Fibroblast of lung (primary cell): ENCODE measurements around the gene PGPEP1. TPM values are rescaled to one million over a fixed set of nuclear protein-coding genes. Genes with fewer than 3 reads are reported as not detected.

ENCODE experiments used
- DNase-seq, 2 donors: peaks; one replicate each; pipeline versions ENCODE4 v3.0.0 to v3.0.0-alpha.2; 2010; ENCODE audit warnings: low read depth in 2 of 2
- H2AFZ ChIP-seq: 2 replicates; pipeline ENCODE4 v1.5.1; 2012; ENCODE audit warnings: low read length, control low read depth, inconsistent platforms
- H3K27ac ChIP-seq: 2 replicates; pipeline ENCODE4 v1.5.1; 2011; ENCODE audit warnings: low read length, control low read depth; ENCODE audit not compliant: insufficient read depth
- H3K27me3 ChIP-seq: 2 replicates; pipeline ENCODE4 v1.5.1; 2011; ENCODE audit warnings: mild to moderate bottlenecking, low read length; ENCODE audit not compliant: control insufficient read depth, insufficient read depth
- H3K36me3 ChIP-seq: 2 replicates; pipeline ENCODE4 v1.5.1; 2011; ENCODE audit warnings: low read length; ENCODE audit not compliant: control insufficient read depth, insufficient read depth
- H3K4me1 ChIP-seq: 2 replicates; pipeline ENCODE4 v1.5.1; 2011; ENCODE audit warnings: low read length; ENCODE audit not compliant: control insufficient read depth, insufficient read depth; ENCODE audit errors: extremely low read depth
- H3K4me2 ChIP-seq: 2 replicates; pipeline ENCODE4 v1.5.1; 2011; ENCODE audit warnings: low read length, control low read depth; ENCODE audit not compliant: insufficient read depth; ENCODE audit errors: extremely low read depth
- H3K4me3 ChIP-seq, 4 experiments: fragments of 200-600 bp in 1 of 4; sonication (generic) in 1 of 4; replicated peaks in 1 of 4; 2 replicates each; pipeline ENCODE4 v1.5.1; 2011 to 2016; ENCODE audit warnings: low read length in 4 of 4, low read depth in 3 of 4, mild to moderate bottlenecking in 3 of 4, control low read depth in 2 of 4, inconsistent platforms in 1 of 4, mixed read lengths in 1 of 4; ENCODE audit not compliant: insufficient read depth in 1 of 4; ENCODE audit errors: control extremely low read depth in 1 of 4
- H3K79me2 ChIP-seq: 2 replicates; pipeline ENCODE4 v1.5.1; 2012; ENCODE audit warnings: mild to moderate bottlenecking, low read length, inconsistent platforms; ENCODE audit not compliant: control insufficient read depth, insufficient read depth
- H3K9ac ChIP-seq: 2 replicates; pipeline ENCODE4 v1.5.1; 2011; ENCODE audit warnings: mild to moderate bottlenecking, low read length, control low read depth; ENCODE audit not compliant: insufficient read depth
- H3K9me3 ChIP-seq: 2 replicates; pipeline ENCODE4 v1.5.1; 2012; ENCODE audit warnings: low read depth, low read length; ENCODE audit not compliant: control insufficient read depth, insufficient read depth
- H4K20me1 ChIP-seq: 2 replicates; pipeline ENCODE4 v1.5.1; 2011; ENCODE audit warnings: low read length; ENCODE audit not compliant: control insufficient read depth, insufficient read depth; ENCODE audit errors: extremely low read depth
- EZH2 ChIP-seq: IDR thresholded peaks from 2 replicates; pipeline ENCODE4 v1.5.1; 2012; ENCODE audit warnings: low read length, control low read depth, mild to moderate bottlenecking; ENCODE audit errors: missing control alignments
- polyA plus RNA-seq, 2 donors: library from polyadenylated mRNA; depleted of rRNA in 1 of 2; stranded (reverse) in 1 of 2; unstranded in 1 of 2; fragments of >200 nt; gene quantifications; 2 replicates each; pipeline ENCODE4 v1.2.1, GENCODE V29; 2011 to 2012; ENCODE audit warnings: missing spikeins in 1 of 2
- total RNA-seq: library from RNA; depleted of rRNA; stranded (reverse); fragments of >200 nt; gene quantifications from 2 replicates; pipeline ENCODE4 v1.2.1, GENCODE V29; 2014
- TF ChIP-seq, protein P1 (sequence below), 2 donors: IDR thresholded peaks in 1 of 2; conservative IDR thresholded peaks in 1 of 2; 1 replicate in 1 of 2; 2 replicates in 1 of 2; pipeline ENCODE4 v1.5.1; 2011 to 2012; ENCODE audit warnings: low read length in 2 of 2, control low read depth in 1 of 2, inconsistent platforms in 1 of 2, low read depth in 1 of 2, mild to moderate bottlenecking in 1 of 2

Gene PGPEP1
- total and polyA plus RNA-seq, 2 donors (not counting 1 experiment from before 2014, with no cell fraction given): 17.0 to 78.8 TPM

- DNase-seq: no peak
- TF ChIP-seq, protein P1, sequence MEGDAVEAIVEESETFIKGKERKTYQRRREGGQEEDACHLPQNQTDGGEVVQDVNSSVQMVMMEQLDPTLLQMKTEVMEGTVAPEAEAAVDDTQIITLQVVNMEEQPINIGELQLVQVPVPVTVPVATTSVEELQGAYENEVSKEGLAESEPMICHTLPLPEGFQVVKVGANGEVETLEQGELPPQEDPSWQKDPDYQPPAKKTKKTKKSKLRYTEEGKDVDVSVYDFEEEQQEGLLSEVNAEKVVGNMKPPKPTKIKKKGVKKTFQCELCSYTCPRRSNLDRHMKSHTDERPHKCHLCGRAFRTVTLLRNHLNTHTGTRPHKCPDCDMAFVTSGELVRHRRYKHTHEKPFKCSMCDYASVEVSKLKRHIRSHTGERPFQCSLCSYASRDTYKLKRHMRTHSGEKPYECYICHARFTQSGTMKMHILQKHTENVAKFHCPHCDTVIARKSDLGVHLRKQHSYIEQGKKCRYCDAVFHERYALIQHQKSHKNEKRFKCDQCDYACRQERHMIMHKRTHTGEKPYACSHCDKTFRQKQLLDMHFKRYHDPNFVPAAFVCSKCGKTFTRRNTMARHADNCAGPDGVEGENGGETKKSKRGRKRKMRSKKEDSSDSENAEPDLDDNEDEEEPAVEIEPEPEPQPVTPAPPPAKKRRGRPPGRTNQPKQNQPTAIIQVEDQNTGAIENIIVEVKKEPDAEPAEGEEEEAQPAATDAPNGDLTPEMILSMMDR (conservative IDR thresholded peaks at IDR 0.05 in 1 of 2, IDR thresholded peaks at IDR 0.05 in 1 of 2; ENCODE audit: low read depth in 1 of 2, low read length in 2 of 2): no peak
- no peak for TF ChIP-seq EZH2
- H2AFZ ChIP-seq: no peak overlapping the region
Measured at GRCh38 chr19:18391509-18392075, 51.2 kb downstream of the PGPEP1 start.

GRCh38 chr19:18392417-18392816, 52.0 kb downstream of the PGPEP1 start:
- Histone ChIP-seq H3K79me2 (no peaks in the 10 kb centered on the region), H2AFZ (no peak overlapping the region), H3K27ac (no peak overlapping the region), H3K9ac (no peak overlapping the region), H3K36me3 (peaks cover 2% of the 10 kb centered on the region), H3K9me3 (no peaks in the 10 kb centered on the region), H4K20me1 (no peaks in the 10 kb centered on the region), H3K4me1 (peaks cover 5% of the 10 kb centered on the region), H3K4me3 (no peak overlapping the region), H3K27me3 (peaks cover 2% of the 10 kb centered on the region), H3K4me2 (no peak overlapping the region)
- DNase-seq: peak; percentile 70 to 71
- TF ChIP-seq EZH2: no peak
- TF ChIP-seq, protein P1 (conservative IDR thresholded peaks at IDR 0.05 in 1 of 2, IDR thresholded peaks at IDR 0.05 in 1 of 2; ENCODE audit: low read depth in 1 of 2, low read length in 2 of 2): no peak

More at GRCh38 chr19:18391509-18392075, 51.2 kb downstream of the PGPEP1 start:
- H3K27me3 ChIP-seq: peaks cover 2% of the 10 kb centered on the region
- no peak overlapping the region for H3K4me2 ChIP-seq
- H3K79me2 ChIP-seq: peaks cover 2% of the 10 kb centered on the region
- peaks cover 4% of the 10 kb centered on the region for H3K4me1 ChIP-seq
- no peaks in the 10 kb centered on the region for H3K9me3 ChIP-seq
- H3K36me3 ChIP-seq: peaks cover 2% of the 10 kb centered on the region
- no peak overlapping the region for H3K9ac ChIP-seq
- H3K4me3 ChIP-seq: no peak overlapping the region
- no peak overlapping the region for H3K27ac ChIP-seq
- H4K20me1 ChIP-seq: no peaks in the 10 kb centered on the region

- Histone ChIP-seq H3K9me3 (no peaks in the 10 kb centered on the region), H3K4me1 (peaks cover 6% of the 10 kb centered on the region), H3K4me2 (no peak overlapping the region), H3K4me3 (no peak overlapping the region), H3K79me2 (no peaks in the 10 kb centered on the region), H2AFZ (no peak overlapping the region), H3K36me3 (peaks cover 2% of the 10 kb centered on the region), H3K27ac (no peak overlapping the region), H3K27me3 (peaks cover 2% of the 10 kb centered on the region), H4K20me1 (no peaks in the 10 kb centered on the region), H3K9ac (no peak overlapping the region)
- TF ChIP-seq EZH2: no peak
- TF ChIP-seq, protein P1 (conservative IDR thresholded peaks at IDR 0.05 in 1 of 2, IDR thresholded peaks at IDR 0.05 in 1 of 2; ENCODE audit: low read depth in 1 of 2, low read length in 2 of 2): no peak
- DNase-seq: no peak
Measured at GRCh38 chr19:18392926-18393325, 52.5 kb downstream of the PGPEP1 start.
